H1 (cell line): ENCODE measurements around the gene CYP4Z1. TPM values are rescaled to one million over a fixed set of nuclear protein-coding genes. Genes with fewer than 3 reads are reported as not detected.

ENCODE experiments used
- CTCF ChIA-PET: fragments of 300-600 bp; sonication (Branson Sonifier 250); formaldehyde crosslinking; loops from one replicate; lab custom pipeline; 2021; ENCODE audit not compliant: partially characterized antibody; lab: Charles Lee
- POLR2A ChIA-PET: fragments of 300-600 bp; sonication (Branson Sonifier 250); formaldehyde crosslinking; loops from one replicate; lab custom pipeline; 2021; ENCODE audit warnings: inconsistent platforms; ENCODE audit not compliant: partially characterized antibody; lab: Charles Lee
- DNase-seq, 2 experiments: peaks; one replicate each; pipeline versions ENCODE4 v3.0.0 to v3.0.0-alpha.2; 2010 to 2022; ENCODE audit warnings: low spot score in 2 of 2, low read depth in 1 of 2, mixed read lengths in 1 of 2
- FAIRE-seq: peaks from 2 replicates; lab custom pipeline; 2011; peaks lifted over from hg19 to GRCh38; lab: Jason Lieb, UNC
- H2AFZ ChIP-seq: 2 replicates; pipeline ENCODE4 v1.8.1; 2012; ENCODE audit warnings: low read length, inconsistent platforms
- H2AK5ac ChIP-seq: 2 replicates; pipeline ENCODE4 v1.6.1; 2013; ENCODE audit warnings: low read depth, low read length
- H2BK120ac ChIP-seq: replicated peaks from 2 replicates; pipeline ENCODE3; 2013; ENCODE audit warnings: low read depth, low read length, inconsistent platforms
- H2BK12ac ChIP-seq: 2 replicates; pipeline ENCODE4 v1.6.1; 2013; ENCODE audit warnings: low read depth, low read length
- H2BK15ac ChIP-seq: 2 replicates; pipeline ENCODE4 v1.6.1; 2013; ENCODE audit warnings: low read length
- H2BK20ac ChIP-seq: 2 replicates; pipeline ENCODE4 v1.6.1; 2013; ENCODE audit warnings: low read length
- H2BK5ac ChIP-seq: 2 replicates; pipeline ENCODE4 v1.6.1; 2013; ENCODE audit warnings: low read depth, low read length
- H3K14ac ChIP-seq: 2 replicates; pipeline ENCODE4 v1.6.1; 2013; ENCODE audit warnings: inconsistent platforms; ENCODE audit not compliant: insufficient read length
- H3K18ac ChIP-seq: 2 replicates; pipeline ENCODE4 v1.6.1; 2013; ENCODE audit warnings: low read length; ENCODE audit errors: extremely low read depth
- H3K23ac ChIP-seq: 2 replicates; pipeline ENCODE4 v1.6.1; 2013; ENCODE audit warnings: inconsistent platforms; ENCODE audit not compliant: insufficient read length
- H3K23me2 ChIP-seq: 2 replicates; pipeline ENCODE4 v1.6.1; 2013; ENCODE audit warnings: low read depth, low read length
- H3K27ac ChIP-seq: 2 replicates; pipeline ENCODE4 v1.6.1; 2011; ENCODE audit warnings: low read depth, low read length, inconsistent platforms
- H3K27me3 ChIP-seq, 4 experiments: replicated peaks in 1 of 4; 1 replicate in 1 of 4; 2 replicates in 3 of 4; pipeline versions ENCODE4 v1.6.1 to v1.8.1; 2011 to 2013; ENCODE audit warnings: low read length in 3 of 4, mild to moderate bottlenecking in 3 of 4, inconsistent platforms in 2 of 4, mixed read lengths in 2 of 4, moderate library complexity in 1 of 4; ENCODE audit not compliant: control insufficient read depth in 3 of 4, insufficient read depth in 3 of 4; ENCODE audit errors: extremely low read depth in 1 of 4
- H3K36me3 ChIP-seq, 4 experiments: 2 replicates each; pipeline versions ENCODE4 v1.6.1 to v1.8.1; 2011 to 2013; ENCODE audit warnings: mild to moderate bottlenecking in 4 of 4, low read length in 3 of 4, moderate library complexity in 2 of 4, control low read depth in 1 of 4, inconsistent platforms in 1 of 4; ENCODE audit not compliant: insufficient read depth in 4 of 4, control insufficient read depth in 2 of 4
- H3K4ac ChIP-seq: replicated peaks from 2 replicates; pipeline ENCODE3; 2013; ENCODE audit warnings: low read length, low read depth, mixed read lengths, inconsistent platforms; ENCODE audit not compliant: insufficient read length
- H3K4me1 ChIP-seq, 4 experiments: replicated peaks in 1 of 4; 1 replicate in 1 of 4; 2 replicates in 3 of 4; pipeline versions ENCODE4 v1.6.1 to v1.8.1; 2011 to 2013; ENCODE audit warnings: low read length in 3 of 4, inconsistent platforms in 2 of 4, mixed read lengths in 1 of 4; ENCODE audit not compliant: insufficient read depth in 4 of 4, control insufficient read depth in 3 of 4
- H3K4me2 ChIP-seq, 2 experiments: 2 replicates each; pipeline versions ENCODE4 v1.6.1 to v1.8.1; 2011 to 2013; ENCODE audit warnings: low read depth in 2 of 2, low read length in 2 of 2, control low read depth in 1 of 2, inconsistent platforms in 1 of 2, mild to moderate bottlenecking in 1 of 2; ENCODE audit not compliant: insufficient read depth in 1 of 2
- H3K4me3 ChIP-seq, 4 experiments: fragments of 200-600, 300-600 bp in 1 of 4; sonication (generic), shearing (Covaris generic), sonication (Bioruptor Twin) in 1 of 4; 2 replicates each; pipeline versions ENCODE4 v1.5.1 to v1.8.1; 2011 to 2016; ENCODE audit warnings: low read length in 4 of 4, low read depth in 3 of 4, control low read depth in 2 of 4, inconsistent platforms in 2 of 4, mild to moderate bottlenecking in 2 of 4, mixed read lengths in 1 of 4, moderate library complexity in 1 of 4; ENCODE audit not compliant: insufficient read depth in 2 of 4; ENCODE audit errors: extremely low read depth in 1 of 4
- H3K56ac ChIP-seq: replicated peaks from 2 replicates; pipeline ENCODE3; 2013; ENCODE audit warnings: low read depth, mild to moderate bottlenecking, mixed read lengths, low read length, inconsistent platforms; ENCODE audit not compliant: insufficient read length
- H3K79me1 ChIP-seq: 2 replicates; pipeline ENCODE4 v1.6.1; 2013; ENCODE audit warnings: low read depth, low read length, control low read depth
- H3K79me2 ChIP-seq, 2 experiments: 2 replicates each; pipeline versions ENCODE4 v1.6.1 to v1.8.1; 2012 to 2013; ENCODE audit warnings: low read length in 2 of 2, mild to moderate bottlenecking in 2 of 2, inconsistent platforms in 1 of 2; ENCODE audit not compliant: insufficient read depth in 2 of 2, control insufficient read depth in 1 of 2
- H3K9ac ChIP-seq, 4 experiments: replicated peaks in 1 of 4; 1 replicate in 1 of 4; 2 replicates in 3 of 4; pipeline versions ENCODE4 v1.6.1 to v1.8.1; 2011 to 2013; ENCODE audit warnings: low read depth in 3 of 4, low read length in 3 of 4, control low read depth in 2 of 4, mild to moderate bottlenecking in 2 of 4, moderate library complexity in 2 of 4, inconsistent platforms in 1 of 4; ENCODE audit errors: extremely low read depth in 1 of 4
- H3K9me3 ChIP-seq, 2 experiments: 2 replicates each; pipeline versions ENCODE4 v1.6.1 to v1.8.1; 2012 to 2013; ENCODE audit warnings: mild to moderate bottlenecking in 2 of 2, moderate library complexity in 2 of 2, control low read depth in 1 of 2, inconsistent platforms in 1 of 2, low read depth in 1 of 2, low read length in 1 of 2, mixed read lengths in 1 of 2; ENCODE audit not compliant: insufficient read depth in 2 of 2
- H4K20me1 ChIP-seq, 2 experiments: replicated peaks in 1 of 2; 2 replicates each; pipeline versions ENCODE3 to v1.8.1; 2011 to 2013; ENCODE audit warnings: inconsistent platforms in 2 of 2, low read length in 2 of 2, mild to moderate bottlenecking in 1 of 2; ENCODE audit not compliant: insufficient read depth in 2 of 2, control insufficient read depth in 1 of 2
- H4K5ac ChIP-seq: 2 replicates; pipeline ENCODE4 v1.6.1; 2013; ENCODE audit warnings: low read length, low read depth, mixed read lengths, inconsistent platforms; ENCODE audit not compliant: insufficient read length
- H4K8ac ChIP-seq: 2 replicates; pipeline ENCODE4 v1.8.0; 2013; ENCODE audit warnings: mild to moderate bottlenecking, moderate library complexity, low read length, inconsistent platforms; ENCODE audit not compliant: insufficient read depth; ENCODE audit errors: extremely low read depth
- H4K91ac ChIP-seq: replicated peaks from 2 replicates; pipeline ENCODE3; 2013; ENCODE audit warnings: low read length, mixed read lengths, inconsistent platforms; ENCODE audit not compliant: insufficient read length
- CBX8 ChIP-seq: fragments of 300-800, 300-1000 bp; sonication (generic); IDR thresholded peaks from 2 replicates; pipeline ENCODE4 v1.7.1; 2016; ENCODE audit warnings: low read depth, low read length, borderline replicate concordance
- E2F6 ChIP-seq: IDR thresholded peaks from 2 replicates; pipeline ENCODE4 v1.6.1; 2012; ENCODE audit warnings: inconsistent platforms
- EZH2 ChIP-seq: fragments of 200-600 bp; sonication (generic); IDR thresholded peaks from 2 replicates; pipeline ENCODE4 v1.7.1; 2012; ENCODE audit warnings: low read depth, mild to moderate bottlenecking, moderate library complexity, low read length, inconsistent platforms; ENCODE audit not compliant: severe bottlenecking
- HDAC2 ChIP-seq, 2 experiments: fragments of 300-600 bp in 1 of 2; sonication (generic) in 1 of 2; IDR thresholded peaks; 2 replicates each; pipeline ENCODE4 v1.6.1; 2011 to 2012; ENCODE audit warnings: low read depth in 2 of 2, low read length in 2 of 2, mild to moderate bottlenecking in 2 of 2, moderate library complexity in 2 of 2, borderline replicate concordance in 1 of 2, inconsistent platforms in 1 of 2
- KDM5A ChIP-seq: fragments of 200-600 bp; IDR thresholded peaks from 2 replicates; pipeline ENCODE4 v1.7.1; 2012; ENCODE audit warnings: mild to moderate bottlenecking, low read length, inconsistent platforms, mixed read lengths
- MAFK ChIP-seq: IDR thresholded peaks from 2 replicates; pipeline ENCODE4 v1.6.1; 2012; ENCODE audit warnings: low read depth, mild to moderate bottlenecking, improper control_type of control experiment, low read length
- MAX ChIP-seq: IDR thresholded peaks from 2 replicates; pipeline ENCODE4 v1.6.1; 2012; ENCODE audit warnings: inconsistent platforms
- NRF1 ChIP-seq: IDR thresholded peaks from 2 replicates; pipeline ENCODE4 v1.6.1; 2011; ENCODE audit warnings: mild to moderate bottlenecking, low read depth, low read length, improper control_type of control experiment
- RXRA ChIP-seq: IDR thresholded peaks from 2 replicates; pipeline ENCODE4 v1.6.1; 2011; ENCODE audit warnings: low read depth, mild to moderate bottlenecking, low read length, moderate library complexity; ENCODE audit not compliant: insufficient read depth
- SRF ChIP-seq: IDR thresholded peaks from 2 replicates; pipeline ENCODE4 v1.6.1; 2011; ENCODE audit warnings: mild to moderate bottlenecking, low read depth, low read length, moderate library complexity
- SUZ12 ChIP-seq: fragments of 200-600 bp; sonication (generic); IDR thresholded peaks from 2 replicates; pipeline ENCODE4 v1.6.1; 2012; ENCODE audit warnings: mild to moderate bottlenecking, inconsistent platforms, low read length, moderate library complexity, mixed read lengths
- TCF12 ChIP-seq: IDR thresholded peaks from 2 replicates; pipeline ENCODE4 v1.6.1; 2011; ENCODE audit warnings: low read depth, mild to moderate bottlenecking, low read length
- WGBS, 2 experiments: shearing (Covaris generic) in 1 of 2; methylation state at CpG; one replicate each; pipeline versions ENCODE4 v1.1.6 to v1.1.7; 2013 to 2015; ENCODE audit warnings: low lambda C conversion rate in 2 of 2, mixed read lengths in 2 of 2, inconsistent platforms in 1 of 2, low coverage in 1 of 2, missing lambda C conversion rate in 1 of 2; ENCODE audit not compliant: insufficient replicate concordance in 2 of 2, insufficient coverage in 1 of 2, insufficient read length in 1 of 2; ENCODE audit errors: extremely low coverage in 1 of 2, missing lambda C conversion rate in 1 of 2; 5-methylcytosine and 5-hydroxymethylcytosine counted together
- polyA plus RNA-seq, 7 experiments: library from polyadenylated mRNA; depleted of rRNA in 3 of 7; stranded (reverse) in 5 of 7; unstranded in 2 of 7; fragments of >200 nt in 5 of 7; fragments of 200-250 nt in 2 of 7; gene quantifications; 1 replicate in 5 of 7; 2 replicates in 1 of 7; 4 replicates in 1 of 7; pipeline versions ENCODE4 v1.2.1 to v1.2.3, GENCODE V29; 2011 to 2013; ENCODE audit warnings: missing spikeins in 2 of 7, mixed read lengths in 2 of 7
- total RNA-seq: library from RNA; stranded (reverse); fragmentation: NEBNext Ultra II Directional; extraction: Animal tissue kit (Norgen Biotek cat#: 25700); gene quantifications from 2 replicates; pipeline ENCODE4 v1.2.1, GENCODE V29; 2021

The CYP4Z1 gene
- total and polyA plus RNA-seq, 2 of the 8 experiments (the other 6 are each of a cell fraction or from before 2014, with no cell fraction given), result not detected

- no peak overlapping the region for H3K56ac ChIP-seq
- DNase-seq (no peak), FAIRE-seq (no peak)
- no peak overlapping the region for H3K23ac ChIP-seq
- H4K8ac ChIP-seq, result no peak overlapping the region
- H3K4me3 ChIP-seq, result no peak overlapping the region
- H3K9me3 ChIP-seq, result peaks cover 4 to 8% of the 10 kb centered on the region in 2 experiments; a peak in 3 of 4 replicates
- no peaks in the 10 kb centered on the region for H3K4me1 ChIP-seq
- H3K18ac ChIP-seq, result no peak overlapping the region
- H4K20me1 ChIP-seq, result no peaks in the 10 kb centered on the region
- no peaks in the 10 kb centered on the region for H3K79me2 ChIP-seq
- H3K36me3 ChIP-seq, result no peaks in the 10 kb centered on the region
- H3K27ac ChIP-seq, result no peak overlapping the region
- H3K27me3 ChIP-seq, result no peaks in the 10 kb centered on the region
- no peak overlapping the region for H2BK5ac ChIP-seq
- H3K4ac ChIP-seq, result no peak overlapping the region
- no peak overlapping the region for H3K14ac ChIP-seq
- H2BK15ac ChIP-seq, result no peak overlapping the region
- 81% methylated on average over 5 of the region's 5 CpGs; no CpG with 5 or more reads in 1 of the 2 experiments for WGBS, 2 experiments
- H2BK120ac ChIP-seq, result no peak overlapping the region
- no peak overlapping the region for H2BK12ac ChIP-seq
- no peak overlapping the region for H4K5ac ChIP-seq
- POLR2A ChIA-PET, result no interaction called here
- CTCF ChIA-PET, result interaction anchor here (0.5 to 1.4 kb wide), 2 partner anchors 14 to 37 kb away, joined by 3 to 4 read pairs; no protein-coding TSS in a partner anchor
- H2AK5ac ChIP-seq, result no peak overlapping the region
- no peak overlapping the region for H2BK20ac ChIP-seq
- H4K91ac ChIP-seq, result no peak overlapping the region
- no peak overlapping the region for H3K4me2 ChIP-seq
- no peaks in the 10 kb centered on the region for H3K23me2 ChIP-seq
- no peak overlapping the region for H2AFZ ChIP-seq
- no peaks in the 10 kb centered on the region for H3K79me1 ChIP-seq
- no peak overlapping the region for H3K9ac ChIP-seq
- TF ChIP-seq EZH2, result no peak
- TF ChIP-seq SUZ12, result no peak
- TF ChIP-seq TCF12, result no peak
- TF ChIP-seq MAFK, result no peak
- no peak for TF ChIP-seq HDAC2 (IDR thresholded peaks at IDR 0.05; ENCODE audit: borderline replicate concordance in 1 of 2, low read depth in 2 of 2, low read length in 2 of 2)
- TF ChIP-seq CBX8, result no peak
- TF ChIP-seq SRF, result no peak
- TF ChIP-seq E2F6, result no peak
- TF ChIP-seq MAX, result no peak
- no peak for TF ChIP-seq NRF1
- TF ChIP-seq KDM5A, result no peak
- TF ChIP-seq RXRA, result no peak
Measured at GRCh38 chr1:47161298-47162040, 94.4 kb downstream of the CYP4Z1 start.
